ENCODE data around the gene HCN2. TPM values are rescaled to one million over a fixed set of nuclear protein-coding genes. Genes with fewer than 3 reads are reported as not detected.

Gene HCN2
- total and polyA plus RNA-seq, 2 of the 13 experiments (the other 11 are each of a cell fraction or from before 2014, with no cell fraction given) = 0.01 TPM; not detected in 1

DNA sequence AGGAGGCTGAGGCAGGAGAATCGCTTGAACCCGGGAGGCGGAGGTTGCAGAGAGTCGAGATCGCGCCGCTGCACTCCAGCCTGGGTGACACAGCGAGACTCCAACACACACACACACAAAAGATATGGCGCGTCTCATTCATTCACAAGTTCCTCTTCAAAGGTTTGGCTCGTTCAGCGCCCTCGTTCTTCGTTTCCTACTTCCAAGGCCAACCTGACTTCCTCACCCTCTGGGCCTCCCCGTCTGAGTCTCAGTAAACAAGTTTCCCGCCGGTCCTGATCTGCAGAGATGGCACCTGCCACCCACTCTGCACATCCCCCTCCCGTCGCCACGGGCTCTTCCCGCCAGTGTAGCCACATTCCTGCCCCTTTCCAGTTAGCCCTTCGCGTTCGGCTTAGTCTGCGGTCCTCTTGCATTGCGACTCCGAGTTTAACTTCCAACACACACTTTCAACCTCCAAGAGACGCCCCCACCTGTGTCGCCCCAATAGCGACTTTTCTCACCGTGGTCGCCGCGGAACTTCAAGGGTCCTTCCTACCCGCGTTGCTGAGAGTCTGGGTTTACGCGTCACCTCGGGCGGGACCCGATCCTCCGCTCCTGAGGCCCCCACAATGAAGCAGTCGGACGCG, 18.6 kb upstream of the HCN2 start (continued):
- peak; percentile 19; the same call in 1 of the 2 replicates for TF ChIP-seq GMEB1 (CRISPR knock-in tag; IDR thresholded peaks at IDR 0.05; ENCODE audit: borderline replicate concordance)
- TF ChIP-seq PHF5A (CRISPR knock-in tag; IDR thresholded peaks at IDR 0.05; ENCODE audit: low read depth, unreplicated experiment) = no peak
- TF ChIP-seq ZNF781 (CRISPR knock-in tag; IDR thresholded peaks at IDR 0.05; ENCODE audit: borderline replicate concordance, not compliant biosample characterization) = peak; percentile 37
- TF ChIP-seq SP4 (CRISPR knock-in tag; IDR thresholded peaks at IDR 0.05) = peak; percentile 74
- TF ChIP-seq ZIK1 (CRISPR knock-in tag; IDR thresholded peaks at IDR 0.05; ENCODE audit: borderline replicate concordance, low read depth) = 0 out of 2 replicates have a peak, but pooled peaks have one; percentile 19
- peak; percentile 42; the same call in 1 of the 2 replicates for TF ChIP-seq GATAD2A (CRISPR knock-in tag; IDR thresholded peaks at IDR 0.05)
- TF ChIP-seq ZNF615 (CRISPR knock-in tag; IDR thresholded peaks at IDR 0.05; ENCODE audit: borderline replicate concordance) = peak; percentile 53; the same call in 1 of the 2 replicates
- TF ChIP-seq FLYWCH1 (CRISPR knock-in tag; IDR thresholded peaks at IDR 0.05) = peak; percentile 49; the same call in 1 of the 2 replicates
- TF ChIP-seq, protein P1, sequence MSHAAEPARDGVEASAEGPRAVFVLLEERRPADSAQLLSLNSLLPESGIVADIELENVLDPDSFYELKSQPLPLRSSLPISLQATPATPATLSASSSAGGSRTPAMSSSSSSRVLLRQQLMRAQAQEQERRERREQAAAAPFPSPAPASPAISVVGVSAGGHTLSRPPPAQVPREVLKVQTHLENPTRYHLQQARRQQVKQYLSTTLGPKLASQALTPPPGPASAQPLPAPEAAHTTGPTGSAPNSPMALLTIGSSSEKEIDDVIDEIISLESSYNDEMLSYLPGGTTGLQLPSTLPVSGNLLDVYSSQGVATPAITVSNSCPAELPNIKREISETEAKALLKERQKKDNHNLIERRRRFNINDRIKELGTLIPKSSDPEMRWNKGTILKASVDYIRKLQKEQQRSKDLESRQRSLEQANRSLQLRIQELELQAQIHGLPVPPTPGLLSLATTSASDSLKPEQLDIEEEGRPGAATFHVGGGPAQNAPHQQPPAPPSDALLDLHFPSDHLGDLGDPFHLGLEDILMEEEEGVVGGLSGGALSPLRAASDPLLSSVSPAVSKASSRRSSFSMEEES (CRISPR knock-in tag; IDR thresholded peaks at IDR 0.05) = no peak
- TF ChIP-seq ZMAT3 (CRISPR knock-in tag; conservative IDR thresholded peaks at IDR 0.05) = 0 out of 2 replicates have a peak, but pooled peaks have one; percentile 62
- no peak for TF ChIP-seq TBX3 (IDR thresholded peaks at IDR 0.05; ENCODE audit: borderline replicate concordance)
- TF ChIP-seq TAF1 (CRISPR knock-in tag; IDR thresholded peaks at IDR 0.05) = peak; percentile 66; the same call in 1 of the 2 replicates
- peak; percentile 36; the same call in 1 of the 2 replicates for TF ChIP-seq TCF7 (IDR thresholded peaks at IDR 0.05; ENCODE audit: low read depth)
- TF ChIP-seq ZFP90 (CRISPR knock-in tag; IDR thresholded peaks at IDR 0.05; ENCODE audit: borderline replicate concordance) = peak; percentile 93
- no peak for TF ChIP-seq CEBPZ (IDR thresholded peaks at IDR 0.05; ENCODE audit: low read length)
- no peak for TF ChIP-seq PHB2 (IDR thresholded peaks at IDR 0.05; ENCODE audit: partially characterized antibody)
- no peak for TF ChIP-seq ZBTB43 (CRISPR knock-in tag; conservative IDR thresholded peaks at IDR 0.05)
- peak; percentile 52 for TF ChIP-seq ZFX (CRISPR knock-in tag; IDR thresholded peaks at IDR 0.05; ENCODE audit: low read depth)
- TF ChIP-seq SMYD3 (CRISPR knock-in tag; IDR thresholded peaks at IDR 0.05) = no peak
- peak; percentile 83; the same call in 1 of the 2 replicates for TF ChIP-seq EED (CRISPR knock-in tag; IDR thresholded peaks at IDR 0.05)
- TF ChIP-seq, protein P2, sequence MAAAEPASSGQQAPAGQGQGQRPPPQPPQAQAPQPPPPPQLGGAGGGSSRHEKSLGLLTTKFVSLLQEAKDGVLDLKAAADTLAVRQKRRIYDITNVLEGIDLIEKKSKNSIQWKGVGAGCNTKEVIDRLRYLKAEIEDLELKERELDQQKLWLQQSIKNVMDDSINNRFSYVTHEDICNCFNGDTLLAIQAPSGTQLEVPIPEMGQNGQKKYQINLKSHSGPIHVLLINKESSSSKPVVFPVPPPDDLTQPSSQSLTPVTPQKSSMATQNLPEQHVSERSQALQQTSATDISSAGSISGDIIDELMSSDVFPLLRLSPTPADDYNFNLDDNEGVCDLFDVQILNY (CRISPR knock-in tag; conservative IDR thresholded peaks at IDR 0.05) = peak; percentile 75; the same call in 1 of the 2 replicates

Measured in HepG2 (cell line).